Inferior parietal cortex (tissue), 1 donor: ENCODE measurements around the gene GRB7.
"Not testable (repeated sequence)": the region's sequence is repeated elsewhere in the genome, so short reads cannot be mapped to it uniquely, and the experiment has no call there.

Source experiments
- DNase-seq: peaks from one replicate; pipeline ENCODE4 v3.0.0-alpha.2; 2016; ENCODE audit errors: extremely low spot score

GRB7 gene

GRCh38 chr17:39732586-39732985, 5.2 kb upstream of the GRB7 start:
- no peak for DNase-seq

- DNase-seq: no peak
Observed at GRCh38 chr17:39735882-39736281, 1.9 kb upstream of the GRB7 start.

- DNase-seq: no peak
Observed at GRCh38 chr17:39736319-39737165, 1.2 kb upstream of the GRB7 start.

GRCh38 chr17:39737206-39737759, 455 bp upstream of the GRB7 start:
- DNase-seq: no peak

- DNase-seq: no peak
Observed at GRCh38 chr17:39738568-39738901, 797 bp downstream of the GRB7 start.

- no peak for DNase-seq
Observed at GRCh38 chr17:39738983-39739884, 1.5 kb downstream of the GRB7 start.

- no peak for DNase-seq
Observed at GRCh38 chr17:39739885-39740356, 2.2 kb downstream of the GRB7 start.

- no peak for DNase-seq
Observed at GRCh38 chr17:39740357-39741111, 2.8 kb downstream of the GRB7 start.

GRCh38 chr17:39742126-39742855, 4.6 kb downstream of the GRB7 start:
- no peak for DNase-seq

- DNase-seq: no peak
Observed at GRCh38 chr17:39742856-39743436, 5.2 kb downstream of the GRB7 start.

- no peak for DNase-seq
Observed at GRCh38 chr17:39744075-39744835, 6.5 kb downstream of the GRB7 start.

GRCh38 chr17:39744836-39745215, 7.1 kb downstream of the GRB7 start:
- no peak for DNase-seq

GRCh38 chr17:39745335-39746144, 7.8 kb downstream of the GRB7 start:
- no peak for DNase-seq

- DNase-seq: no peak
Observed at GRCh38 chr17:39746145-39746461, 8.4 kb downstream of the GRB7 start.

GRCh38 chr17:39747745-39748144, 10.0 kb downstream of the GRB7 start:
- no peak for DNase-seq

GRCh38 chr17:39748444-39749034, 10.8 kb downstream of the GRB7 start:
- DNase-seq: not testable (repeated sequence)

GRCh38 chr17:39750131-39751015, 12.6 kb downstream of the GRB7 start:
- DNase-seq: no peak
